ENCODE measurements around the gene PLA2G15. TPM values are rescaled to one million over a fixed set of nuclear protein-coding genes. Genes with fewer than 3 reads are reported as not detected.

PLA2G15 gene
- total and polyA plus RNA-seq, 2 of the 13 experiments (the other 11 are each of a cell fraction or from before 2014, with no cell fraction given): 14.4 to 23.7 TPM

- peak; percentile 50; the same call in 1 of the 2 replicates for TF ChIP-seq HOXA3 (CRISPR knock-in tag; IDR thresholded peaks at IDR 0.05)
- TF ChIP-seq ZNF12 (CRISPR knock-in tag; IDR thresholded peaks at IDR 0.05): peak; percentile 84
- TF ChIP-seq NR2C2 (CRISPR knock-in tag; IDR thresholded peaks at IDR 0.05; ENCODE audit: borderline replicate concordance): no peak
Measured at GRCh38 chr16:68227183-68227793, 17.9 kb upstream of the PLA2G15 start (continued).

GRCh38 chr16:68227850-68228553 is 17.2 kb upstream of the PLA2G15 start:
- 96% methylated on average over 2 of the region's 2 CpGs for WGBS (ENCODE audit: low lambda C conversion rate)
- Histone ChIP-seq H3K27ac (ENCODE audit: extremely low read length, insufficient read depth, low read length) (no peak overlapping the region), H3K4me1 (ENCODE audit: insufficient read depth, low read length) (peaks cover 23% of the 10 kb centered on the region), H3K9me3 (ENCODE audit: low read length) (no peaks in the 10 kb centered on the region), H3K79me2 (ENCODE audit: insufficient read depth, low read length) (no peaks in the 10 kb centered on the region), H3K4me3 (replicated peaks in 1 of 3; ENCODE audit: insufficient read depth in 1 of 3, low read depth in 2 of 3, low read length in 3 of 3) (no peak overlapping the region), H4K20me1 (ENCODE audit: insufficient read depth, low read length) (peaks cover 24% of the 10 kb centered on the region), H3K27me3 (ENCODE audit: control insufficient read depth in 1 of 2, insufficient read depth in 2 of 2, low read length in 2 of 2) (no peaks in the 10 kb centered on the region), H2AFZ (ENCODE audit: low read length) (no peak overlapping the region), H3K9ac (ENCODE audit: insufficient read depth, low read depth, low read length) (no peak overlapping the region), H3K36me3 (replicated peaks in 1 of 2; ENCODE audit: control insufficient read depth in 1 of 2, insufficient read depth in 2 of 2, low read length in 2 of 2) (peaks cover 38 to 74% of the 10 kb centered on the region in 2 experiments), H3K4me2 (ENCODE audit: low read depth, low read length) (no peak overlapping the region)
- ChIA-PET POLR2A (interaction anchor here (0.7 to 3.1 kb wide), 7 partner anchors 9 to 148 kb away, joined by 3 to 24 read pairs (median 4); partner anchors contain the start of genes ESRP2, NFATC3, PLA2G15 and PRMT7), CTCF (ENCODE audit: low intra/inter-chr PET ratio, low total read pairs) (interaction anchor here (1.0 kb wide), 1 partner anchor 134 kb away, joined by 3 read pairs; no protein-coding TSS in a partner anchor)
- DNase-seq (ENCODE audit: low spot score) (no peak), ATAC-seq (no peak), FAIRE-seq (no peak)
- no TSS peak for BruUV-seq (replicated peaks)
- in situ Hi-C loops (cut with HindIII; ENCODE audit: extremely low pct_ligation_motif_present, low pct_unique_long_range_greater_than_20kb) (no loop called here), intact Hi-C loops (cut with micrococcal nuclease; ENCODE audit: unreplicated experiment) (loop anchor here (2.0 to 5.0 kb wide), 2 partner anchors 36 to 235 kb away; no protein-coding TSS in a partner anchor)
- no peak for TF ChIP-seq ZNF761 (CRISPR knock-in tag; conservative IDR thresholded peaks at IDR 0.05)
- TF ChIP-seq RBM22 (optimal IDR thresholded peaks at IDR 0.05; ENCODE audit: low read length): peak; percentile 27

Data from HepG2 (cell line).